AG04449 (cell line): ENCODE results near the gene PBRM1.

Source experiments
- CTCF ChIA-PET: fragments of 350-600 bp; formaldehyde crosslinking; extraction: SDS; loops from one replicate; lab custom pipeline; 2021; ENCODE audit warnings: antibody characterized with exemption; lab: Yijun Ruan, JAX
- POLR2A ChIA-PET: fragments of 400-600, 350-600 bp; formaldehyde crosslinking; extraction: SDS; loops from one replicate; lab custom pipeline; 2020; ENCODE audit warnings: antibody characterized with exemption, inconsistent platforms; lab: Yijun Ruan, JAX
- DNase-seq: peaks from one replicate; pipeline ENCODE4 v3.0.0-alpha.2; 2010; ENCODE audit warnings: low read depth, low spot score
- H3K4me3 ChIP-seq: 2 replicates; pipeline ENCODE4 v1.5.1; 2011; ENCODE audit warnings: low read depth, mild to moderate bottlenecking, control low read depth, low read length
- TF ChIP-seq, protein P1 (sequence below): IDR thresholded peaks from one replicate; pipeline ENCODE4 v1.5.1; 2011; ENCODE audit warnings: mild to moderate bottlenecking, moderate library complexity, low read length, control low read depth, inconsistent platforms; ENCODE audit not compliant: insufficient read depth; ENCODE audit errors: missing control alignments

The PBRM1 gene

GRCh38 chr3:52517796-52518722 lies 167.7 kb downstream of the PBRM1 start:
- TF ChIP-seq, protein P1, sequence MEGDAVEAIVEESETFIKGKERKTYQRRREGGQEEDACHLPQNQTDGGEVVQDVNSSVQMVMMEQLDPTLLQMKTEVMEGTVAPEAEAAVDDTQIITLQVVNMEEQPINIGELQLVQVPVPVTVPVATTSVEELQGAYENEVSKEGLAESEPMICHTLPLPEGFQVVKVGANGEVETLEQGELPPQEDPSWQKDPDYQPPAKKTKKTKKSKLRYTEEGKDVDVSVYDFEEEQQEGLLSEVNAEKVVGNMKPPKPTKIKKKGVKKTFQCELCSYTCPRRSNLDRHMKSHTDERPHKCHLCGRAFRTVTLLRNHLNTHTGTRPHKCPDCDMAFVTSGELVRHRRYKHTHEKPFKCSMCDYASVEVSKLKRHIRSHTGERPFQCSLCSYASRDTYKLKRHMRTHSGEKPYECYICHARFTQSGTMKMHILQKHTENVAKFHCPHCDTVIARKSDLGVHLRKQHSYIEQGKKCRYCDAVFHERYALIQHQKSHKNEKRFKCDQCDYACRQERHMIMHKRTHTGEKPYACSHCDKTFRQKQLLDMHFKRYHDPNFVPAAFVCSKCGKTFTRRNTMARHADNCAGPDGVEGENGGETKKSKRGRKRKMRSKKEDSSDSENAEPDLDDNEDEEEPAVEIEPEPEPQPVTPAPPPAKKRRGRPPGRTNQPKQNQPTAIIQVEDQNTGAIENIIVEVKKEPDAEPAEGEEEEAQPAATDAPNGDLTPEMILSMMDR = no peak
- ChIA-PET CTCF (interaction anchor here (0.8 to 1.0 kb wide), 2 partner anchors 12 to 90 kb away, joined by 3 read pairs; no protein-coding TSS in a partner anchor), POLR2A (no interaction called here)
- peak overlapping the region; percentile 18 for H3K4me3 ChIP-seq
- DNase-seq = no peak

- POLR2A ChIA-PET = no interaction called here
- no peak overlapping the region for H3K4me3 ChIP-seq
- TF ChIP-seq, protein P1 = no peak
- DNase-seq = no peak
- CTCF ChIA-PET = interaction anchor here (1.0 kb wide), 1 partner anchor 89 kb away, joined by 3 read pairs; no protein-coding TSS in a partner anchor
These were observed 169.1 kb downstream of the PBRM1 start for GRCh38 chr3:52516509-52517195.

- CTCF ChIA-PET = no interaction called here
- TF ChIP-seq, protein P1 = no peak
- H3K4me3 ChIP-seq = no peak overlapping the region
- POLR2A ChIA-PET = no interaction called here
- DNase-seq = no peak
These were observed 170.5 kb downstream of the PBRM1 start for GRCh38 chr3:52515192-52515591.

GRCh38 chr3:52514576-52514975 lies 171.1 kb downstream of the PBRM1 start:
- TF ChIP-seq, protein P1 = no peak
- ChIA-PET CTCF (no interaction called here), POLR2A (no interaction called here)
- no peak for DNase-seq
- no peak overlapping the region for H3K4me3 ChIP-seq

GRCh38 chr3:52513281-52513680 lies 172.4 kb downstream of the PBRM1 start:
- H3K4me3 ChIP-seq = no peak overlapping the region
- ChIA-PET CTCF (no interaction called here), POLR2A (no interaction called here)
- TF ChIP-seq, protein P1 = no peak
- no peak for DNase-seq

- no peak overlapping the region for H3K4me3 ChIP-seq
- CTCF ChIA-PET = no interaction called here
These were observed 173.0 kb downstream of the PBRM1 start for GRCh38 chr3:52512727-52513126.

More at GRCh38 chr3:52512727-52513126, 173.0 kb downstream of the PBRM1 start:
- no peak for DNase-seq
- TF ChIP-seq, protein P1 = no peak
- POLR2A ChIA-PET = no interaction called here
